Smooth muscle cell (in vitro differentiated cells): ENCODE measurements around the gene EPHB1. TPM values are rescaled to one million over a fixed set of nuclear protein-coding genes. Genes with fewer than 3 reads are reported as not detected.

Source experiments
- DNase-seq: peaks from one replicate; lab custom pipeline; 2025; ENCODE audit not compliant: unreplicated experiment; lab: John Stamatoyannopoulos, UW
- H2AFZ ChIP-seq: fragments of 200-600 bp; sonication (generic); 2 replicates; pipeline ENCODE4 v1.6.0; 2016; ENCODE audit warnings: antibody characterized with exemption, low read depth, mild to moderate bottlenecking
- H3F3A ChIP-seq: fragments of 200-600 bp; sonication (generic); 2 replicates; pipeline ENCODE4 v1.6.0; 2017; ENCODE audit warnings: antibody characterized with exemption, low read depth
- H3K27ac ChIP-seq: fragments of 200-600 bp; sonication (generic); 2 replicates; pipeline ENCODE4 v1.5.1; 2016; ENCODE audit warnings: low read depth, mild to moderate bottlenecking
- H3K27me3 ChIP-seq: fragments of 200-600 bp; sonication (generic); 2 replicates; pipeline ENCODE4 v1.6.1; 2016; ENCODE audit warnings: low read depth, mild to moderate bottlenecking
- H3K36me3 ChIP-seq: fragments of 200-600 bp; sonication (generic); 2 replicates; pipeline ENCODE4 v1.5.1; 2016; ENCODE audit warnings: low read depth
- H3K4me1 ChIP-seq: fragments of 200-600 bp; sonication (generic); 2 replicates; pipeline ENCODE4 v1.5.1; 2016; ENCODE audit warnings: low read depth
- H3K4me2 ChIP-seq: fragments of 200-600 bp; sonication (generic); 2 replicates; pipeline ENCODE4 v1.6.0; 2016; ENCODE audit warnings: mild to moderate bottlenecking
- H3K4me3 ChIP-seq: fragments of 200-600 bp; sonication (generic); 2 replicates; pipeline ENCODE4 v1.5.1; 2016; ENCODE audit warnings: mild to moderate bottlenecking
- H3K79me2 ChIP-seq: fragments of 200-600 bp; sonication (generic); 2 replicates; pipeline ENCODE4 v1.6.0; 2016; ENCODE audit warnings: low read depth, mild to moderate bottlenecking
- H3K9ac ChIP-seq: fragments of 200-600 bp; sonication (generic); 2 replicates; pipeline ENCODE4 v1.6.0; 2016; ENCODE audit warnings: low read depth
- H3K9me3 ChIP-seq: fragments of 200-600 bp; sonication (generic); replicated peaks from 2 replicates; pipeline ENCODE4 v1.5.1; 2016; ENCODE audit warnings: low read depth
- H4K20me1 ChIP-seq: fragments of 200-600 bp; sonication (generic); 2 replicates; pipeline ENCODE4 v1.6.0; 2016; ENCODE audit warnings: low read depth
- CTCF ChIP-seq: fragments of 200-600 bp; sonication (generic); IDR thresholded peaks from 2 replicates; pipeline ENCODE4 v1.5.1; 2017; ENCODE audit warnings: borderline replicate concordance, mild to moderate bottlenecking, antibody characterized with exemption; ENCODE audit not compliant: insufficient read depth, poor library complexity, severe bottlenecking
- WGBS: methylation state at CpG from one replicate; pipeline ENCODE4 v1.1.7; 2016; ENCODE audit warnings: low lambda C conversion rate; 5-methylcytosine and 5-hydroxymethylcytosine counted together
- polyA plus RNA-seq: library from polyadenylated mRNA; unstranded; fragments of >200 nt; fragmentation: Nextera tagmentation; extraction: Ambion mirVana; gene quantifications from 2 replicates; pipeline ENCODE4 v1.2.1, GENCODE V29; 2016
- total RNA-seq: library from RNA; depleted of rRNA; stranded (reverse); fragments of >200 nt; gene quantifications from 2 replicates; pipeline ENCODE4 v1.2.3, GENCODE V29; 2014

Gene EPHB1
- total and polyA plus RNA-seq, 2 experiments from 2014 or later: 2.5 to 2.6 TPM

DNA sequence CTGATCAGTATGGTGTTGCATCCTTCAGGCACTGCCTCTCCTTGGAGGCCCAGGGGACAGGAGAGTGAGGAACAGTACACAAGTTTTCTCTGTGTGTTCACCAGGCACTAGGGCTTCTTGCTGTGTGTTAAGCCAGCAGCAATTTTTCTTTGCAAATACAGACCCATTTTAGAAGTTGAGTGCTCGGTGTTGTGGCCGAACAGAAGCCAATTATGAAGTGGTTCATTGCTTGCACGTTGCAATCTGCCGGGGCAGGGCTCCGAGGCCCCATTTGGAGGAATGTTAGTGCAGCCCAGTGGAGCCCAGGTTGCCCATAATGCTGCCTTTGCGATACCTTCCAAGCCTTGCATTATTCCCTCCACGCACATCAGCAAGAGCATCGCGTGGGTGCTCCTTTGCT lies 51.0 kb downstream of the EPHB1 start:
- WGBS: 94% methylated on average over 9 of the region's 9 CpGs
- Histone ChIP-seq H2AFZ (no peak overlapping the region), H3K27me3 (no peaks in the 10 kb centered on the region), H3K27ac (no peak overlapping the region), H3K4me3 (no peak overlapping the region), H4K20me1 (no peaks in the 10 kb centered on the region), H3K4me2 (no peak overlapping the region), H3K36me3 (no peaks in the 10 kb centered on the region), H3K9ac (no peak overlapping the region), H3K79me2 (no peaks in the 10 kb centered on the region), H3K9me3 (peaks cover 4% of the 10 kb centered on the region), H3F3A (no peaks in the 10 kb centered on the region), H3K4me1 (peaks cover 4% of the 10 kb centered on the region)
- DNase-seq: no peak
- no peak for TF ChIP-seq CTCF

GRCh38 chr3:134846911-134847317 lies 51.9 kb downstream of the EPHB1 start:
- Histone ChIP-seq H3K36me3 (no peaks in the 10 kb centered on the region), H3F3A (no peaks in the 10 kb centered on the region), H4K20me1 (no peaks in the 10 kb centered on the region), H3K27me3 (no peaks in the 10 kb centered on the region), H3K9ac (no peak overlapping the region), H3K9me3 (peaks cover 4% of the 10 kb centered on the region), H2AFZ (no peak overlapping the region), H3K4me3 (no peak overlapping the region), H3K4me1 (peaks cover 4% of the 10 kb centered on the region), H3K79me2 (no peaks in the 10 kb centered on the region), H3K27ac (peak overlapping the region; percentile 26), H3K4me2 (peak overlapping the region; percentile 51)
- DNase-seq: no peak
- 21% methylated on average over 10 of the region's 10 CpGs for WGBS
- TF ChIP-seq CTCF: no peak

DNA sequence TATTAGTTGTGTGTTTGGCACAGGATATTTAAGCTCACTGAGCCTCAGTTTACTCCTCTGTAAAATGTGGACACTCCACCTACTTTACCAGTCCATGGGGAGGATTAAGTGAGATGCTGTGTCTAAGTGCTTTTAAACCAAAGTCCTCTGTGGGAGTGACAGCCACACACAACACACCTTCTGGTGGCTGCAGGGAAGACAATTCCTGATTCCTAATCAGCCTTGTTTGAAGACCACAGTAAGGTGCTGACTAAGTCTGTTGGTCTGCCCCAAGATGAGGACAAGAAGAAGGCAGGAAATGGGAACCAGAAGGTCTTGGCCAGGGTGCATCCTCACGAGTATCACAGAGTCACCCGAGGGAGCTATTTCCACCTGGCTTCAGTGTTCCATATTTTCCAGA lies 52.3 kb downstream of the EPHB1 start:
- Histone ChIP-seq H3F3A (no peaks in the 10 kb centered on the region), H4K20me1 (no peaks in the 10 kb centered on the region), H3K27ac (no peak overlapping the region), H3K4me3 (no peak overlapping the region), H3K36me3 (no peaks in the 10 kb centered on the region), H3K79me2 (no peaks in the 10 kb centered on the region), H3K9ac (no peak overlapping the region), H3K4me2 (no peak overlapping the region), H3K9me3 (peaks cover 4% of the 10 kb centered on the region), H3K27me3 (no peaks in the 10 kb centered on the region), H2AFZ (no peak overlapping the region), H3K4me1 (peaks cover 4% of the 10 kb centered on the region)
- DNase-seq: no peak
- 89% methylated on average over 2 of the region's 2 CpGs for WGBS
- TF ChIP-seq CTCF: no peak

DNA sequence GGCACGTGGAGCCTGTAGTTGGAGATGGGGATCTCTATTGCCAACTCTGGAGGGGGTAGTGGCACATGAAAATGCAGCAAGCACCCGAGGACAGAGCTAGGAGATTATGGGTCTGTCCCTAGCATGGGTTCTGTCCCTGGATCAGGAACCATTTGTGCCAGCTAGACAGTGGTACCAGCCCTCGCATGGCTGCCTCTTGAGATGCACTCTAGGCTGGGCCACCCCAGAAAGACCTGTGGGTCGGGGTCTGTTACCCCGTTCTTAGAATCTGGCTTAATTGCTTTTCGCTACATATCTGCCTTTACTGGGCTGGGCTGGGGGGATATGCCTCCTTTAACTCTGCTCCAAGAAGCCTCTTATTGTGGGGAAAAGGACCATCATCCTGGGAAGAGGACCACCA lies 54.5 kb downstream of the EPHB1 start:
- no peaks in the 10 kb centered on the region for H3K36me3 ChIP-seq
- no peaks in the 10 kb centered on the region for H3K27me3 ChIP-seq
- no peak overlapping the region for H3K4me2 ChIP-seq
- H3K9ac ChIP-seq: no peak overlapping the region
- no peak for TF ChIP-seq CTCF
- H4K20me1 ChIP-seq: no peaks in the 10 kb centered on the region
- no peak for DNase-seq
- no peak overlapping the region for H3K4me3 ChIP-seq
- no peak overlapping the region for H2AFZ ChIP-seq
- no peaks in the 10 kb centered on the region for H3F3A ChIP-seq
- peaks cover 4% of the 10 kb centered on the region for H3K4me1 ChIP-seq
- 95% methylated on average over 6 of the region's 6 CpGs for WGBS
- H3K9me3 ChIP-seq: no peaks in the 10 kb centered on the region
- no peak overlapping the region for H3K27ac ChIP-seq
- H3K79me2 ChIP-seq: no peaks in the 10 kb centered on the region
